ENCODE data around the gene NMNAT2.

Gene NMNAT2

GRCh38 chr1:183203094-183203493 is 215.1 kb downstream of the NMNAT2 start:
- no peak for DNase-seq

- no peak for DNase-seq
Measured at GRCh38 chr1:183200451-183200850, 217.7 kb downstream of the NMNAT2 start.

GRCh38 chr1:183199304-183199703 is 218.9 kb downstream of the NMNAT2 start:
- no peak for DNase-seq

- DNase-seq: no peak
Measured at GRCh38 chr1:183198463-183198862, 219.7 kb downstream of the NMNAT2 start.

All from AML-193 (cell line).